ENCODE data around the gene B3GNT9.
"Not testable (repeated sequence)": the region's sequence is repeated elsewhere in the genome, so short reads cannot be mapped to it uniquely, and the experiment has no call there.

B3GNT9 gene

DNA sequence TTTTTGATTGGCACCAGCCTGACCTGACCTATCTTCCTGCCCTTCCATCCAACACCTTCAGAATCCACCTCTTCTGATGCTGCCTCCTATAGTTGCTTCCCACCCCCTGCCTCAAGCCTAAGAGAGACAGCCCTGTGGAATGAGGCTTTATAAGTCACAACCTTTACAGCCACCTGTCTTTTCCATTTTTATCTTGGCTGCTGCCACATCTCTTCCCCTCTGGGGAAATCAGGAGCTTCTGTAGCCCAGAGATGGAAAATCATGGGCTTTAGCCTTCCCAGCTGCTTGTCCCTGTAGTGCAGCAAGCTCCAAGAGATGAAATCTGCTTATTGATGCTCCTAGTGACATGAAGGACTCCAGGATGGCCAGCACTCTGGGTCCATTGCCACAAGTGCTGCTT lies 22.4 kb downstream of the B3GNT9 start:
- no peak for DNase-seq (ENCODE audit: low read depth)
- TF ChIP-seq, protein P1, sequence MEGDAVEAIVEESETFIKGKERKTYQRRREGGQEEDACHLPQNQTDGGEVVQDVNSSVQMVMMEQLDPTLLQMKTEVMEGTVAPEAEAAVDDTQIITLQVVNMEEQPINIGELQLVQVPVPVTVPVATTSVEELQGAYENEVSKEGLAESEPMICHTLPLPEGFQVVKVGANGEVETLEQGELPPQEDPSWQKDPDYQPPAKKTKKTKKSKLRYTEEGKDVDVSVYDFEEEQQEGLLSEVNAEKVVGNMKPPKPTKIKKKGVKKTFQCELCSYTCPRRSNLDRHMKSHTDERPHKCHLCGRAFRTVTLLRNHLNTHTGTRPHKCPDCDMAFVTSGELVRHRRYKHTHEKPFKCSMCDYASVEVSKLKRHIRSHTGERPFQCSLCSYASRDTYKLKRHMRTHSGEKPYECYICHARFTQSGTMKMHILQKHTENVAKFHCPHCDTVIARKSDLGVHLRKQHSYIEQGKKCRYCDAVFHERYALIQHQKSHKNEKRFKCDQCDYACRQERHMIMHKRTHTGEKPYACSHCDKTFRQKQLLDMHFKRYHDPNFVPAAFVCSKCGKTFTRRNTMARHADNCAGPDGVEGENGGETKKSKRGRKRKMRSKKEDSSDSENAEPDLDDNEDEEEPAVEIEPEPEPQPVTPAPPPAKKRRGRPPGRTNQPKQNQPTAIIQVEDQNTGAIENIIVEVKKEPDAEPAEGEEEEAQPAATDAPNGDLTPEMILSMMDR (IDR thresholded peaks at IDR 0.05; ENCODE audit: low read length, missing control alignments) = no peak
- no peak overlapping the region for H3K4me3 ChIP-seq (replicated peaks; ENCODE audit: low read depth, low read length)

DNA sequence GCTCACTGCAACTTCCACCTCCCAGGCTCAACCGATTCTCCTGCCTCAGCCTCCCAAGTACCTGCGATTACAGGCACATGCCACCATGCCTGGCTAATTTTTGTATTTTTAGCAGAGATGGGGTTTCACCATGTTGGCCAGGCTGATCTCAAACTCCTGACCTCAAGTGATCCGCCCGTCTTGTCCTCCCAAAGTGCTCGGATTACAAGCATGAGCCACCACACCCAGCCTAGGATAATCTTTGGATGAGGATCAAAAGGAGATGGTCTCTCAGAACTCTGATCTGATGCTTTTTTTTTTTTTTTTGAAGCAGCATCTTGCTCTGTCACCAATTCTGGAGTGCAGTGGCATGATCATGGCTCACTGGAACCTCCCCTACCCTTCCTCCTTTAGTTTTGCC lies 28.0 kb downstream of the B3GNT9 start:
- DNase-seq (ENCODE audit: low read depth) = not testable (repeated sequence)

DNA sequence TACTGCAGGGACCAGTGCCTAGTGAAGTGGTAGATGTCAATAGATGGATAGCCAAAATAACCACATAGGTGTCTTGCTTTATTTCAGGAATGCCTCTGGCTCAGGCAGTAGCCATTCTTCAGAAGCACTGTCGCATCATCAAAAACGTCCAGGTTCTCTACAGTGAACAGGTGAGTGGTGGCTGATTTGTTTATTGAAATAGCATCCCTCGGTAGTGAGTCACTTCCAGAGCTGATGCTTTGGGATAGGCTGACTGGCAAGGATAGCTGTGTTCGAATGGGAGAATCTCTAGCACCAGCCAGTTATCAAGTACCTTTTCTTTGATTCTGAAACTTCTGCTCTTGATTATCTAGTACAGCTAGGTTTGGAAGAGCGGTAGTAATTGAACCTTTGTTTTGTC lies 30.8 kb downstream of the B3GNT9 start:
- H3K4me3 ChIP-seq (replicated peaks; ENCODE audit: low read depth, low read length) = no peak overlapping the region
- DNase-seq (ENCODE audit: low read depth) = no peak
- TF ChIP-seq, protein P1 (IDR thresholded peaks at IDR 0.05; ENCODE audit: low read length, missing control alignments) = no peak

More for the DNA sequence above, 28.0 kb downstream of the B3GNT9 start:
- H3K4me3 ChIP-seq (replicated peaks; ENCODE audit: low read depth, low read length) = not testable (repeated sequence)

DNA sequence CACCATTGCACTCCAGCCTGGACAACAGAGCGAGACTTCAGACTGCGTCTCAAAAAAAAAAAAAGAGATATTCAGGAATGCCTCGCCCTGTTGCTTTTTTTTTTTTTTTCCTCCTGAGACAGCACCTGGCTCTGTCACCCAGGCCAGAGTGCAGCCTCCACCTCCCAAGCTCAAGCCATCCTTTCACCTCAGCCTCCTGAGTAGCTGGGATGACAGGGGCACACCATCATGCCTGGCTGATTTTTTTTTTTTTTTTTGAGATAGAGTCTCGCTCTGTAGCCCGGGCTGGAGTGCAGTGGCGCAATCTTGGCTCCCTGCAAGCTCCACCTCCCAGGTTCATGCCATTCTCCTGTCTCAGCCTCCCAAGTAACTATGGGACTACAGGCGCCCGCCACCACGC lies 33.1 kb downstream of the B3GNT9 start:
- TF ChIP-seq, protein P1 (IDR thresholded peaks at IDR 0.05; ENCODE audit: low read length, missing control alignments) = no peak
- DNase-seq (ENCODE audit: low read depth) = no peak
- H3K4me3 ChIP-seq (replicated peaks; ENCODE audit: low read depth, low read length) = no peak overlapping the region

DNA sequence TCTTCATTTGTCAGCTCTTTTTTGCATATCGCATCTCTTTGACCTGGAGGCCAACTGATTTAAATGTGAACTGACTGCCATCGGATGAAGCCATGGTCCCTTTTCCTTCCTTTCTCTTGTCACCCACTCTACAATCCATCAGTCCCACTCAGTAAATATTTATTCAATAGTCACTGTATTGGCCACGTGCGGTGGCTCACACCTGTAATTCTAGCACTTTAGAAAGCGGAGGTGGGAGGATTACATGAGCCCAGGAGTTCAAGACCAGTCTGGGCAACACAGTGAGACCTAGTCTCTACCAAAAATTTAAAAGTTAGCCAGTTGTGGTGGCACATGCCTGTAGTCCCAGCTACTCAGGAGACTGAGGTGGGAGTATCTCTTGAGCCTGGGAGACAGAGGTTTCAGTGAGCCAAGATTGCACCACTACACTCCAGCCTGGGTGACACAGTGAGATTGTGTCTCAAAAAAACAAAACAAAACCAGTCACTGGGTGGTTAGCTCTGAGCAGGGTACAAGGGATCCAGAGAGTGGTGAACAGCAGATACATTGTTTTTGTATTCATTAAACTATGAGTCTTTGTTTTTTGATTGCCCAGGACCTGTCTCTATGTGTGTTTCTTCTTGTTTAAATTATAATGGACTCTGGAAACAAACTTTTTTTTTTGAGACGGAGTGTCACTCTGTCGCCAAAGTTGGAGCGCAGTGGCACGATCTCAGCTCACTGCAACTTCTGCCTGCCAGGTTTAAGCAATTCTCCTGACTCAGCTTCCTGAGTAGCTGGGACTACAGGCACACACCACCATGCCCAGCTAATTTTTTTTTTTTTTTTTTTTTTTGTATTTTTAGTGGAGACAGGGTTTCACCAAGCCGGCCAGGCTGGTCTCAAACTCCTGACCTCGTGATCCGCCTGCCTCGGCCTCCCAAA lies 34.1 kb downstream of the B3GNT9 start:
- TF ChIP-seq, protein P1 (IDR thresholded peaks at IDR 0.05; ENCODE audit: low read length, missing control alignments) = no peak
- H3K4me3 ChIP-seq (replicated peaks; ENCODE audit: low read depth, low read length) = no peak overlapping the region
- peak; percentile 46 for DNase-seq (ENCODE audit: low read depth)

DNA sequence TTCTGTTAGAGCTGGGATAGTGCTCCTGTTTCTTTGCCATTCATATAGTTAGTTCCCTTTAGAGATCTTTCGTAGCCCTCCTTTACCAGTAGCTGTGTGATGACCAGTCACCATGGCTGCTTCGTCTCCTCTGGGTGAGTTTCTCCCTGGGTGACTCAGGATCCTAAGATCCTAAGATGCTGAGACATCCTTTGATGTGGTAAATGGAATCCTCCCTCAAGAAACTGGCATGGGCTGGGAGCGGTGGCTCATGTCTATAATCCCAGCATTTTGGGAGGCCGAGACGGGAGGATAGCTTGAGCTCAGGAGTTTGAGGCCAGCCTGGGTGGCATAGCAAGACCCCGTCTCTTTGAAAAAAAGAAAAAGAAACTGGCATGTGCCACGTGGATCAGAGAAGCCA lies 35.2 kb downstream of the B3GNT9 start:
- TF ChIP-seq, protein P1 (IDR thresholded peaks at IDR 0.05; ENCODE audit: low read length, missing control alignments) = no peak
- peak; percentile 60 for DNase-seq (ENCODE audit: low read depth)
- no peak overlapping the region for H3K4me3 ChIP-seq (replicated peaks; ENCODE audit: low read depth, low read length)

DNA sequence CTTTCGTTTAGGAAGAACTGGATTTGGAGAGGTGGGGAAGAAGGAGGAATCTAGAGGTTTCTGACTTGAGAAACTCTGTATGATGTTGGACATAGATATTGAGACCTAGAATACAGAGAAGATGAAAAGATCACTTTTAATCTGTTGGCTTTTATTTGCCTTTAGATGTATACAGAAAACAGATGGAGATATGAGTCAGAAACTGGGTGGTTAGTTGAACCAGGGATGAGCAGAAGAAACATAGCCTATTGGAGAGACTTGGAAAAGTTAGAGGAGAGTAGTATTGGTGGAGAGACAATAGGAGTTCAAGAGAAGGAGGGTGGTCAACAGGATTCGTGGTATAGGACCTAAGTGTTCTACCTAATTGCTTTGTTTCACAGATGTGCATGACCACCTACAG lies 36.0 kb downstream of the B3GNT9 start:
- no peak for DNase-seq (ENCODE audit: low read depth)
- no peak overlapping the region for H3K4me3 ChIP-seq (replicated peaks; ENCODE audit: low read depth, low read length)
- TF ChIP-seq, protein P1 (IDR thresholded peaks at IDR 0.05; ENCODE audit: low read length, missing control alignments) = no peak

Data from fibroblast of pulmonary artery (primary cell).